Right kidney (tissue), 1 donor: ENCODE data around the gene ZNF282.

Experiments used
- DNase-seq: peaks from one replicate; pipeline ENCODE4 v3.0.0-alpha.2; 2016

The ZNF282 gene

DNA sequence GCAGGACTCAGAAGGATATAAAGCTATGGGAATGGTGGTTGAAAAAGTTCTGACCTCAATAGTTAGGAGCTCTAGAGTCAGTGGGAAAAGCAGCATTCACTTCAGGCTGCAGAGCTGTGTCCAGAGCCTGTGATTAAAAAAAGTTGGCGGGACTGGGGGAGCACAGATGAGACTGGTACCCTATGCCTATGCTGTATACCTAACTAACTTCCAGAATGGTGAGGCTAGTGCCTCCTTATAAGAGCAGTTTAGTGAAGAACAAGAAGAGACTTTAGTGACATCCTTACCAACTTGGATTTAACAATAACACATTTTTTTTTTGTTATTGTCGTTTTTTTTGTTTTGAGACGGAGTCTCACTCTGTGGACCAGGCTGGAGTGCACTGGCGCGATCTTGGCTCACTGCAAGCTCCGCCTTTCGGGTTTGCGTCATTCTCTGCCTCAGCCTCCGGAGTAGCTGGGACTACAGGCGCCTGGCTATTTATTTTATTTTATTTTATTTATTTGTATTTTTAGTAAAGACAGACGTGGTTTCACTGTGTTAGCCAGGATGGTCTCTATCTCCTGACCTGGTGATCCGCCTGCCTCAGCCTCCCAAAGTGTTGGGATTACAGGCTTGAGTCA is 6.6 kb upstream of the ZNF282 start:
- no peak for DNase-seq

DNA sequence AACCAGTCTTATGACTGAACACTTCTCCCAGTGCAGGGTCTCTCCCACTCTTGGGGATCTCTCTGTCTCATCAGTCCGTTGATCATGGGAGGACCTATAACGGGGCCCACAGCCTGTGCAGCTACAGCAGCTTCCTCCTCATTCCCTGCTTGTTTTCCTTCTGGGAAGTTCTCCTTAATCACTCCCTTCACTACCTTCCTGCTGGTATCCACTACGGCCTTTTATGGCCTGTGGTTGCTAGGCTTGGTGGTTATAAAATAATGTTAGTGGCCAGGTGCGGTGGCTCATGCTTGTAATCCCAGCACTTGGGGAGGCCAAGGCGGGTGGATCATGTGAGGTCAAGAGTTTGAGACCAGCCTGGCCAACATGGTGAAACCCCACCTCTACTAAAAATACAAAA is 3.5 kb upstream of the ZNF282 start:
- no peak for DNase-seq

DNA sequence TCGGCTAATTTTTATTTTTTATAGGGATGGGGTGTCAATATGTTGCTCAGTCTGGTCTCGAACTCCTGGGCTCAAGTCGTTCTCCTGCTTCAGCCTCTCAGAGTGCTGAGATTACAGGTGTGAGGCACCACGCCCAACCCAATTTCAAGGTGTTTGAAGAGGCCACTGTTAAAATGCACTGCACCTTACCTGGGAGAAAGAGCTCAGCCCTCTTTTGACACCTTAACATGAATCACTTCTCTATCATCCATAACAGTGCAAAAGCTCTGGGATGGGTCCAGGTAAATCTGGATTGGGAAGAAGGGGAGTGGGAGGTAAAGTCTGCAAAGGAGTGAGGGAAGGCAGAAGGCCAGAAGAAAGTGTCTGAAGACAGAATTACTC is 557 bp upstream of the ZNF282 start:
- no peak for DNase-seq

DNA sequence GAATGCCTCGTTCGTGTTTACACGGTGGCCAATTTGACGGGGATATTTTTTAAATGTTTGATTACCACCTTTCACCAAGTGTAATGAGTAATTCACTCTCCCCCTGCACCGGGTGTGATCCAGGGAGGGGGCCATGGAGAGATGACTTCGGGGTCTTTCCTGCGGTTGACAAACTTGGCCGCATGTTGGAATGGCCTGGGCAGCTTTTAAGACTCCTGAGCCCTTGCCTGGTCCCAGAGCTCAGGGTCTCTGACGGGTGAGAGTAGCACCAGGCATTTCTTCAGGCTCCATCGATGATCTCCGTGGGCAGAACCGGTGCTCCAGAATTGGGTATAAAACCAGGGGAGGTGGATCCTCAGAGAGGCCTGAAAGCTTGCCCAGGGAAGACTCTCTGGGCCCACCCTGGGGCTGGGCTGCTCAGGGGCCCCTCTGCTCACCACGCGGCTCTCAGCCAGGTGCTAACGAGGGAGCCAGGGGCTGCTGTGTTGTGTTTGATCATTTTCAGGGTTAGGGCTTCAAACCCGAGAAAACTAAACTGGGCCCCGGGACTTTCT is 882 bp downstream of the ZNF282 start:
- peak; percentile 62 for DNase-seq

DNA sequence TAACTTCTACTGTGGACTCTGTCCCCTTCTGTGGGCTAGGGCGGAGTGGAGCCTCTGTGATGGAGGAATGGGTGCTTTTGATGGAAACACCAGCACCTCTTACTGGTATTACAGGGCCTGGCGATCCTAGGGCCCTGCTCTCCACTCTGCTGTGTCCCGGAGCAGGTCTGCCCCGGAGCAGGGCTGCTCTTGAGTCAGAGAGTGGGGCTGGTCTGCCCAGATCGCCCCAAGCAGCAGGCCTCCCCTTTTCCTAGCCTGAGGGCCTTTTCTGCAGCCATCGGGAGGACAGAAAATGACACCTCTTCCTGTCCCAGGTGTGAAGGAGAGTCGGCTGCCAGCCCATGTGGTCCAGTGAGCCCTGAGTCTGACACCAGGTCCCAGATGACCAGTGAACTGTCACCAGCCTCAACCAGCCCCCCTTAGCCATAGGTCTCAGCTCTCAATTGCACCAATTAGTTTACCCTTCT is 1.4 kb downstream of the ZNF282 start:
- no peak for DNase-seq

DNA sequence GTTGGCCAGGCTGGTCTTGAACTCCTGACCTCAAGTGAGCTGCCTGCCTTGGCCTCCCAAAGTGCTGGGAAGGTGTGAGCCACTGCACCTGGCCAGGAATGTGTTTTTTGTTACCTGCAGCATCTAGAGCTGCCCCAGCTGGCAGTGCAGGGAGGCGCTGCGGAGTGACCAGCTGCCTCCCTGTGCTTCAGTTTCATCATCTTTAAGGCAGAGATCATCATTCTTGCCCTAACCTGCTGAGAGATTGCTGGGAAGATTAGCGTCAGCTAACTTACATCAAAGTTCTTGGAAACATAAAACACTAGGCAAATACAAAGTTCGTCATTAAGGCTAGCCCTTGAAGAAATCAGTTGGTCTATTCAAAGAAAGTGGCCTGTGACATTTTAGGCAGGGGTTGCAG is 2.3 kb downstream of the ZNF282 start:
- DNase-seq, result no peak

DNA sequence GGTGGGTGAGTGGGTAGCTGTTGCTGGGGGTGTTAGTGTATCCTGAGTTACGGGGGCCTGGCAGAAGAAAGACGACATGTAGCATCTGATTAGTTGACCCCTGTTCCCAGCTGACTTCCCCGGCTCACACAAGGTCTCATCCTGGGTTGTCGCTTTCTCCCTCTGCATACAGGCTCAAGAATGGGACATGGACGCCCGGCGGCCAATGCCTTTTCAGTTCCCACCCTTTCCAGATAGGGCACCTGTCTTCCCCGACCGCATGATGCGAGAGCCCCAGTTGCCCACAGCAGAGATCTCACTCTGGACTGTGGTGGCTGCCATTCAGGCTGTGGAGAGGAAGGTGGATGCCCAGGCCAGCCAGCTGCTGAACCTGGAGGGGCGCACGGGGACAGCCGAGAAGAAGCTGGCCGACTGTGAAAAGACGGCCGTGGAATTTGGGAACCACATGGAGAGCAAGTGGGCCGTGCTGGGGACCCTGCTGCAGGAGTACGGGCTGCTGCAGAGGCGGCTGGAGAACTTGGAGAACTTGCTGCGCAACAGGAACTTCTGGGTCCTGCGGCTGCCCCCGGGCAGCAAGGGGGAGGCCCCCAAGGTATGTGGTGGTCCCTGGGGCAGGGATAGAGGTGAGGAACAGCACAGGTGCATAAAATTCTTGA is 2.9 kb downstream of the ZNF282 start:
- no peak for DNase-seq

DNA sequence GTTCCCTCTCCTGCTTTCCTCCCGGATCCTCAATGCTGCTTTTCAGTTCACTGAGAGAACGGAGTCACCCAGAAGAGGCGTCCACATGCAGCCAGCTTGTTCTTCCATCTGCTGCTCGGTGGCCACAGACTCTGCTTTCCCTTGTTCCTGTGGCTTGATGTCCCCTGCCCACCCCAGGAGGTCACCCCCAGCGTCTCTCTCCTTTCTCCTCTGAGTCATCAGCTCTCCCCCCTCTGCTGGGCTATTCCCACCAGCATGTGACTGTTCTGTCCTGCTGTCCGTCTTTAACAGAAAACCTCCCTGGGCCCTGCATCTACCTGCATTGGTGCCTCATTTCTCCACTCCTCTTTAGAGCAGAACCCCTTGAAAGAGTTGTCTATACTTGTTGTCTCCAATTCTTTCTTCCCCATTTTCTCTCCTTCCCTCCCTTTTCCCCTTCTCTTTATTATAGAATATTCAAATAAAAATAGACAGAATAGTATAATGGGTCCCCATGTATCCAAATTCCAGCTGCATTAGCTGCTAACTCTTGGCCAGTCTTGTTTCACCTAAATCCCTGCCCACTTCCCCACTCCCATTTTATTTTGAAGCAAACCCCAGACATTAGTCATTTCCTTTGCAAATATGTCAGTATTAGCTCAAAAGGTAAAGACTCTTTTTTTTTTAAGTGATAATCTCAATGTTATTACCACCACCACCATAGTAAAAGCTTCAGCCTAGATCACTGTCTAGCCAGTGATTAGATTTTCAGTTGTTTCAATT is 4.1 kb downstream of the ZNF282 start:
- DNase-seq, result no peak

DNA sequence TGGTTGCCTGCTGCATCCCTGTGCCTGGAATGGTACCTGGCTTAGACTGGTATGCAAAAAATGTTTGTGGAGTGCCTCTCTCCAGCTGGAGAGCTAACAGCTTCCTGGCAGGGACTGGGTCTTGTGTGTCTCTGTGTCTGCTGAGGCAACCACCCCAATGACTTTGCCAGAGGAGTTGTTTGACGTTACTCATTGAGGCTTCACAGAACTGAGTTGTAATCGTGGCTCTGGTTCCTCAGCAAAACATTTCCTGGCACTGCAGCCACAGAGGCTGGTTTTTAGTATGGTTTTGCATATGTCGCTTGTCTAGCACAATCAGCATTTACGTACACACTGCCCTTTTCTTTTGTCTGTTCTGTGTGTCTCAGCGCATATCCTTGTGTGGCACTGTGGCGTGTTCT is 7.5 kb downstream of the ZNF282 start:
- DNase-seq, result no peak

DNA sequence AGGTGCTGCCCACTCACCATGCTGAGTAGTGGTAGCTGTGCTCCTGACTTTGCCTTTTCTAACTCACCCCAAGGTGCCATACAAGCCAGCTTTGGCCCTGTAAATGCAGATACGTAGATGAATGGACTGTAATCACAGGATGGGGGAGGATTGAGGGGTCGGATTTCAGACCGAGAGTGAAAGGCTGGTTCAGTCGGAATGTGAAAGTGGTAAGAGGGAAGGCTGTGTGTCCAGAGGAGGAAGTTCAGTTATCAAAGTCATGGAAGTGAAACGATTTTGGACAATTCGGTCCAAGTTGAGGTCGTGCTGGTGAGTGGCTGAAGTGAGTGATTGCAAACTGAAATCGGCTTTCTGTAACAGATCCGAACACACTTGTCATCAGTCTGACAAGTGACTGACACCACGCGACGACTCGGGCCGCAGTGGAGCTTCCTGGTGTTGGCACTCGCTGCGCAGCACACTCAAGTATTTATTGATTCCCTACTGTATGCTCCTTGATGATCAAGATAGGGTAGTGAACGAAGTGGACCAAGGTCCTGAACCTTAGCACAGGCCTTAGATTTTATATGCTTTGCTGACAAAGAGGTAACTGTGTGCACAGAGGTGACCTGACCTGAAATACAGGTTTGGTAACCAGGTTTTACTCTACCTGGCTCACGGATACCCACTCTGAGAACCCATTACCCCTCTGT is 10.5 kb downstream of the ZNF282 start:
- no peak for DNase-seq

DNA sequence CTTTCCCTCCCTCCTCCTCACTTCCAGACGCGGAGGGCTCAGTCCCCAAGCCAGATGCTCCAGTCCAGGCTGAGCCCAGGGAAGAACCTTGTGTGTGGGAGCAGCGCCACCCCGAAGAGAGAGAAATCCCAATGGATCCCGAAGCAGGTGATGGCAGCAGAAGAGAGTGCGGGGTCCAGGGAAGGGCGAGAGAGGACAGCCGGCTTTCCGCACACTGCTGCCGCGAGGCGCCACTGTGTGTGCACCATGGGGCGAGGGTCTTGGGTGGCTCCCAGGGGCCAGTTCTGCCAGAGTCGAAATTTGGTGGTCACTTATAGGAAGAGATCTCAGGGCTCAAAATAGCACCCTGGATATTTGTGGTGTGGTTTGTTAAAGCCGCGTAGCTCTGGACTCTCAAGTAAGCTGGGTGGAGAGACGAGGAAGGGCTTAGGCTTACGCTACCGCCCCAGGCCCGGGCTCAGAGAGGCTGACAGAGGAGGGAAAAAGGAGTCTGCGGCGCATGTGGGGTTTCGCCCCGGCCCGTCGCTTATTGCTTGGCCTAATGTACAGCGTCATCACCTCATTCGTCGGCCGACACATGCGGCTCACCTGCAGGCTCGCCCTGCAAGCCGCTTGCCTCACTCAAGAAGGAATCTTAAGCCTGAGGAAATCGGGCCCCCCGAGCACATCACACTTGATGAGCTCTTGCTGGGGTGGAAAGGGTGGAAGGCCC is 12.1 kb downstream of the ZNF282 start:
- no peak for DNase-seq

DNA sequence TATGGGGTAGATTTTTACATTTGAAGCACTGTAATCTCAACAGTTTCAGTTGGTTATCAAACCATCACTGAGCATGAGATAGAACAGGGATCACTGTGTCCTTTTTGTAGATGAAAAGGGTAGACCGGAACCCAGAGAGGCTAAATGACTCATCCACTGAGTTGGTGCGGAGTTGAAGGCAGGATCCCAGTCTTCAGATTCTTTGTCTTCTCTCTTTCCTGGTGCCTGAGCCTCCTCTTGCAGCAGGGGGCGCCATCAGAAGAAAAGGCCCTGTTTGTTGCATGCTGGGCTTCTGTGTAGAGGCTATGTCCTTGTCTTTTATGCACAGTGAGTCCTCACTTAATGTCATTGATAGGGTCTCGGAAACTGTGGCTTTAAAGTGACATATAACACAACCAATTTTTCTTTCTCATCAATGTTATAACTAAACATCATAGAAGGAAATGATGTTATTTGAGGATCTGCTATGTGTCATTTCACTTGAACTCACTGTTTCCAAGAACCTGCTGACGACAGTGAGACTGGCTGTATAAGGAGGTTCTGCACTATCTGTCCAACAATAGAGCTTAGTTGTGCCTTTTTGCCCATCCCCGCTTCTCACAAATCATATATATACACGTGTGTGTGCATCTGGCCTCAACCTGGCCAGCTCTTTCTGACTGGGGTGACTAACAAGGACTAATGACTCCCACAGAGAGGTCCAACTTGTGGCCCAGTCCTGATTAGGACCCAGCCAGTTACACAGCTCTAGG is 14.3 kb downstream of the ZNF282 start:
- no peak for DNase-seq

DNA sequence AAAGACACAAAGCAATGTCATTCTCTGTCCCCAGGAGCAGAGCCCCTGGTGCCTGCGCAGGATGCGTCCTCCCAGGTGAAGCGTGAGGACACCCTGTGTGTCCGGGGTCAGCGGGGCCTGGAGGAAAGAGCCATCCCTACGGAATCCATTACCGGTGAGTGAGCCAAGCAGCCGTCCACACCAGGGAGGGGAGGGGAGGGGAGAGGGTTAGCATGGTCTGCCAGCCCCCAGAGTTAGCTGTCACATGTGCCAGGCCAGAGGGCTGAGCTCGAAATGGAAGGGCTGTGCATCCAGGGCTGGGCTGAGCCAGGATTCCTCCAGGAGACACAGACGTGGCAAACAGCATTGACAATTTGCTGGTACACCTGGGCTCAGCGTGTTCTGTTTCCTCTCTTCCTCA is 15.2 kb downstream of the ZNF282 start:
- no peak for DNase-seq

DNA sequence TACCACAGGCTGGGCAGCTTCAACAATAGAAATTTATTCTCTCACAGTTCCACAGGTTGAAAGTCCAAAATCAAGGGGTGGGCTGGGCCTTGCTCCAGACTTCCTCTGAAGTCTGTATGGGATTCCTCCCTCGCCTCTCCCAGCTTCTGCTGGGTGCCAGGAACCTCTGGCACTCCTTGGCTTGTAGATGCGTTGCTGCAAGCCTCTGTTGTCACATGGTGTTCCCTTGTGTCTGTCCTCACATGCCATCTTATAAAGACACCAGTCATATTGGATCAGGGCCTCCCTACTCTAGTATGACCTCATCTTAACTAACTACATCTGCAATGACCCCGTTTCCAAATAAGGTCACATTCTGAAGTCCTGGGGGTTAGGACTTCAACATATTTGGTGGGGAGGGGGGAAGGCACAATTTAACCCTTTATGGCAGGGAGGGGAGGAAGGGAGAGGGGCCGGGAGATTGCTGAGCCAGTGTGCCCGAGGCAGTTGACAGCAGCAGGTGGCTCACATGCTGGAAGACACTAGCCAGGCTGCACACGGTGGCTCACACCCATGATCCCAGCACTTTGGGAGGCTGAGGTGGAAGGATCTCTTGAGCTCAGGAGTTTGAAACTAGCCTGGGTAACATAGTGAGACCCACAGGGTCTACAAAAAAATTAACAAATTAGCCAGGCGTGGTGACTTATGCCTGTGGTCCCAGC is 18.8 kb downstream of the ZNF282 start:
- DNase-seq, result no peak

DNA sequence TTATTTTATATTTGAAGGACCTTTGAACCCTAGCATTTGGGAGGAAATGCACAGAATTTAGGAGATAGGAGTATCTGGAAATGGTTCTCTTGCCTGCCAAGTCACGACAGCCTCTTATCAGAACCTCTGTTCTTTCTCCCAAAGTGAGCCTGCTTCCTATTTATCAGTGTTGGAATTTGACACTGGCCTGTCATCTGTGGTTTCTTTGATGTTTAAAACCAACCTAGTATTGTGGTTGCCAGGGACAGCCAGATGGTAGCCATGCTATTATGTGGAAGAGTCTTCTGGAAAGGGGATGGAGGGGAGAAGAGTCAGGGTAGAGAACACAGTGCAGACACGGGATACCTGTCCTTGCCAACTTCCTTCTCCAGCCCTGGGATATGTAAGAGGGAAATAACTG is 21.1 kb downstream of the ZNF282 start:
- no peak for DNase-seq

DNA sequence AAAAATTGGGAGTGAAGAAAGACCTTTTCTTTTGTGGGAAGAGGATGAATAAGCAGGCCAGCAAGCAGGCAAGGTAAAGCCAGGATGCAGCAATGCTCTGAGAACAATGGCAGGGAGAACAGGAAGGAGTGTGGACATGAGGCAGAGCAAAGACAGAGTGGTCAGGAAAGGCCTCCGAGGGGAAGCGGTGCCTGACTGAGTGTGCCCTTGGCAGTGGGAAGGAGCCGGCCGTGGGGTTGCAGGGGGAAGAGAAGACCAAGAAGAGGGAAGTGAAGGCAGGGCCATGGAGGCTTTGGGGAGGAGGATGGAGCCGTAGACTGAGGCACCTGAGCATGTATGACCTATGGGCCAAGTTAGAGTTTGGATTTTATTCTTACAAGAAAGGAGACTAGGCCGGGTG is 22.2 kb downstream of the ZNF282 start:
- DNase-seq, result no peak

DNA sequence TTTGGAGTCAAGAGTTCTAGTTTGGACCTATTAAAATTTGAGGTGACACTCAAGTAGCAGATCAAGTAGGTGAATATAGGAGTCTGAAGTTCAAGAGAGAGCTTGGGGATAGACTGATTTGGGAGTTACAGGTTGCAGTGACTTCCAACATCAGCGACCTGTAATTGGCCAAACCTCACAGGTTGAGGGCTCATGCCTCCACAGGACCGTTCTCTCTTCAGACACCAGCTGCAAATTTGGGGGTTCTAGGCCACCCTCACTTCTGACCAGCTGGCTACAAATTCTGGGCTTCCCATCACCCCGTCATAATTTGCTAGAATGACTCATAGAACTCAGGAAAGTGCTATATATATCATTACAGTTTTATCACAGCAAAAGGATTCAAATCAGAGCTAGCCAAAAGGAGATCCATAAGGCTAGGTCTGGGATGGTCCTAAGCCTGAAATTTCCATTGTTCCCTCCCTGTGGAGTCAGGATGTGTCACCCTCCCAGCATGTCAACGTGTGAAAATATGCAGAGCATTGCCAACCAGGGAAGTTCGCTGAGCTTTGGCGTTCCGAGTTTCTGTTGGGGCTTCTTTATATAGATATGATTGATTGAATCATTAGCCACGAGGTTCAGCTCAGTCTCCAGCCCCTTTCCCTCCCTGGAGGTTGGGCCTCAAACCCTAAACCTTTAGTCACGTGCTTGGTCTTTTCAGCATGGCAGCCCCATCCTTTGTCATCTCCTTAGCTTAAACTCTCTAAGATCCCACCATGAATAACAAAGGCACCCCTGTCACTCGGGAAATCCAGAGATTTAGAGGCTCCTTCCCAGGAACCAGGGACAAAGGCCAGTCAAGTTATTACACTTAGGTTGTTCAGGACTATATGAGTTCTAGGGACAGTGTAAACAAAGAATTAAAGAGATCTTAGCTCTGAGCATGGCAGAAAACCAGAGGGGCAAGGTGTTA is 23.4 kb downstream of the ZNF282 start:
- DNase-seq, result no peak

DNA sequence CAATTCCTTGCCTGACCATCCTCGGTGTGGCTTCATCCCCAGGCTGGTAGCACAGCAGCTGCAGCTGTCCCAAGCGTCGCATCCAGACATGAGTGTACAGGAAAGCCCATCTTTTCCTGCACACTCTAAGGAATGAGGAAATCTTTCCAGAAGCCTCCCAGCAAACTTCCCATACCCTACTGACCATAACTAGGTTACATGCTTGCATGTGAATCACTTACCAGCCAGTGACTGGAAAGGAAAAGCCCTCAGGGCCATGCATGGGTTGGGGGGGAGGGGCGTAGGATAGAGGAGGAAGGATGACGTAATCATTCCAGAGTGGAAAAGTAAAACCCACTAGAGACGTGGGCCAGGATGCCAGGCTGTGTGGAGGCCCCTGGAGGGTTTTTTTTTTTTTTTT is 25.2 kb downstream of the ZNF282 start:
- no peak for DNase-seq

DNA sequence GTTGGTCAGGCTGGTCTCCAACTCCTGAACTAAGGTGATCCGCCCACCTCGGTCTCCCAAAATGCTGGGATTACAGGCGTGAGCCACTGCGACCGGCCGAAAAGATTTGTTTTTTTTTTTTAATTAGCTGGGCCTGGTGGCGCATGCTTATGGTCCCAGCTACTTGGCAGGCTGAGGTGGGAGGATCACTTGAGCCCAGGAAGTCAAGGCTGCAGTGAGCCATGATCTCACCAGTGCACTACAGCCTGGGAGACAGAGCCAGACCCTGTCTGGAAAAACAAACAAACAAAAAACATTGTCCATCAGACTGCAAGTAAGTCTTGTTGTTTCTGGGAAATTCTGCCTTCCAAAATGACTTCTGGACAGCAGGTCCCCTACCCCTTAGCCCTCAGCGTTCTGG is 27.8 kb downstream of the ZNF282 start:
- DNase-seq, result no peak

DNA sequence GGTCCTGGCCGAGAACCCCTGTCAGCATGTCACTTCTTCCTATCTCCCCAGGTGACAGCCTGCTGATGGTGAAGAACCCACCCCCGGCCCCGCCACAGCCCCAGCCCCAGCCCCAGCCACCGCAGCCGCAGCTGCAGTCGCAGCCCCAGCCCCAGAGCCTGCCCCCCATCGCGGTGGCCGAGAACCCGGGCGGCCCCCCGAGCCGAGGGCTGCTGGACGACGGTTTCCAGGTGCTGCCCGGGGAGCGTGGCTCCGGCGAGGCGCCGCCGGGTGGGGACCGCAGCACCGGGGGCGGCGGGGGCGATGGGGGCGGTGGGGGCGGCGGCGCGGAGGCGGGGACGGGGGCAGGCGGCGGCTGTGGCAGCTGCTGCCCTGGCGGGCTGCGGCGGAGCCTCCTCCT is 28.4 kb downstream of the ZNF282 start:
- no peak for DNase-seq
